SK-N-SH treated with all-trans-retinoic acid at 6 μM for 48 hours (cell line): Measurements from ENCODE around the gene ANAPC13.

ENCODE experiments used
- CREB5 ChIP-seq: fragments of 250-450 bp; sonication (Bioruptor Pico); IDR thresholded peaks from 2 replicates; pipeline ENCODE4 v1.5.1; 2020; ENCODE audit warnings: low read depth, mild to moderate bottlenecking, moderate library complexity
- CSRNP3 ChIP-seq: fragments of 250-450 bp; sonication (Bioruptor Pico); IDR thresholded peaks from 2 replicates; pipeline ENCODE4 v1.5.1; 2021; ENCODE audit warnings: mild to moderate bottlenecking, moderate library complexity
- ESRRG ChIP-seq: fragments of 250-450 bp; sonication (Bioruptor Pico); IDR thresholded peaks from 2 replicates; pipeline ENCODE4 v1.6.1; 2021; ENCODE audit warnings: mild to moderate bottlenecking
- GLIS3 ChIP-seq: fragments of 250-450 bp; sonication (Bioruptor Pico); IDR thresholded peaks from 2 replicates; pipeline ENCODE4 v1.5.0; 2020; ENCODE audit warnings: mild to moderate bottlenecking, moderate library complexity
- PPARA ChIP-seq: fragments of 250-450 bp; sonication (Bioruptor Pico); IDR thresholded peaks from 2 replicates; pipeline ENCODE4 v1.5.0; 2020; ENCODE audit warnings: mild to moderate bottlenecking, borderline replicate concordance
- RARB ChIP-seq: fragments of 250-450 bp; sonication (Bioruptor Pico); IDR thresholded peaks from 2 replicates; pipeline ENCODE4 v1.8.0; 2021; ENCODE audit warnings: mild to moderate bottlenecking, moderate library complexity
- SNAI2 ChIP-seq: fragments of 250-450 bp; sonication (Bioruptor Pico); IDR thresholded peaks from 2 replicates; pipeline ENCODE4 v1.5.0; 2020; ENCODE audit warnings: mild to moderate bottlenecking, moderate library complexity
- TCF4 ChIP-seq: fragments of 250-450 bp; sonication (Bioruptor Pico); IDR thresholded peaks from 2 replicates; pipeline ENCODE4 v1.8.0; 2021; ENCODE audit warnings: mild to moderate bottlenecking, moderate library complexity, borderline replicate concordance
- TSHZ2 ChIP-seq: fragments of 250-450 bp; sonication (Bioruptor Pico); IDR thresholded peaks from 2 replicates; pipeline ENCODE4 v1.5.0; 2020; ENCODE audit warnings: mild to moderate bottlenecking, moderate library complexity
- ZFP3 ChIP-seq: fragments of 250-450 bp; sonication (Bioruptor Pico); IDR thresholded peaks from 2 replicates; pipeline ENCODE4 v1.5.0; 2020; ENCODE audit warnings: mild to moderate bottlenecking, moderate library complexity
- ZFP30 ChIP-seq: fragments of 450-650 bp; formaldehyde crosslinking; IDR thresholded peaks from 2 replicates; pipeline ENCODE4 v1.5.0; 2022; ENCODE audit warnings: mild to moderate bottlenecking, moderate library complexity
- ZNF8 ChIP-seq: fragments of 450-650 bp; formaldehyde crosslinking; IDR thresholded peaks from 2 replicates; pipeline ENCODE4 v1.5.0; 2020; ENCODE audit warnings: mild to moderate bottlenecking, moderate library complexity
- TF ChIP-seq, protein P1 (sequence below): fragments of 250-450 bp; sonication (Bioruptor Pico); IDR thresholded peaks from 2 replicates; pipeline ENCODE4 v1.8.0; 2020; ENCODE audit warnings: mild to moderate bottlenecking, moderate library complexity, borderline replicate concordance
- TF ChIP-seq, protein P2 (sequence below): fragments of 250-450 bp; sonication (Bioruptor Pico); IDR thresholded peaks from 2 replicates; pipeline ENCODE4 v1.8.0; 2021; ENCODE audit warnings: low read depth, mild to moderate bottlenecking, moderate library complexity, borderline replicate concordance

DNA sequence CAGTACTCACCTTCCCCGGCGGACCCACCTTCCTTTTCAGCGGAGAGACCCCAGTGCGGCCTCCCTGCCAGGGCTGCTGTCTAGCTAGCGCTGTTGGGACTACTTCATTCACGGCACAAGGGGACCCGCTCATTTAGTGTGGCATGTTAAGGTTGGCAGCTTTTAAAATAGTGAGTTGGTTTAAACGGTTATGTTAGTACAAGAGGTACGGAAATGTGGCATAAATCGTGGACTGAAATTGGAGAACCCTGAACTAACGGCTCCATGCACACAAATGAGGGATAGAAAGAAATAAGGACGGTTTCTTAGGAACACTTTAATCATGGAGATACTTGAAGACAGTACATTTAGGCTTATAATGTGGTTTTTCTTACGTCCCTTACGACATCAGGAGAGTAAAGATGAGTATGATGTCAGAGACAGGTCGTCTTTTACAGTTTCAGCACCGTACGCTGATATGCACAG, 824 bp upstream of the ANAPC13 start:
- TF ChIP-seq GLIS3 (CRISPR knock-in tag) (no peak), SNAI2 (no peak), TCF4 (no peak), CREB5 (no peak), CSRNP3 (no peak), ESRRG (CRISPR knock-in tag) (no peak), TSHZ2 (CRISPR knock-in tag) (no peak), PPARA (CRISPR knock-in tag) (no peak), ZNF8 (CRISPR knock-in tag) (no peak), ZFP3 (CRISPR knock-in tag) (no peak), RARB (CRISPR knock-in tag) (no peak), ZFP30 (CRISPR knock-in tag) (no peak)
- TF ChIP-seq, protein P1, sequence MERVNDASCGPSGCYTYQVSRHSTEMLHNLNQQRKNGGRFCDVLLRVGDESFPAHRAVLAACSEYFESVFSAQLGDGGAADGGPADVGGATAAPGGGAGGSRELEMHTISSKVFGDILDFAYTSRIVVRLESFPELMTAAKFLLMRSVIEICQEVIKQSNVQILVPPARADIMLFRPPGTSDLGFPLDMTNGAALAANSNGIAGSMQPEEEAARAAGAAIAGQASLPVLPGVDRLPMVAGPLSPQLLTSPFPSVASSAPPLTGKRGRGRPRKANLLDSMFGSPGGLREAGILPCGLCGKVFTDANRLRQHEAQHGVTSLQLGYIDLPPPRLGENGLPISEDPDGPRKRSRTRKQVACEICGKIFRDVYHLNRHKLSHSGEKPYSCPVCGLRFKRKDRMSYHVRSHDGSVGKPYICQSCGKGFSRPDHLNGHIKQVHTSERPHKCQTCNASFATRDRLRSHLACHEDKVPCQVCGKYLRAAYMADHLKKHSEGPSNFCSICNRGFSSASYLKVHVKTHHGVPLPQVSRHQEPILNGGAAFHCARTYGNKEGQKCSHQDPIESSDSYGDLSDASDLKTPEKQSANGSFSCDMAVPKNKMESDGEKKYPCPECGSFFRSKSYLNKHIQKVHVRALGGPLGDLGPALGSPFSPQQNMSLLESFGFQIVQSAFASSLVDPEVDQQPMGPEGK (CRISPR knock-in tag): no peak
- TF ChIP-seq, protein P2, sequence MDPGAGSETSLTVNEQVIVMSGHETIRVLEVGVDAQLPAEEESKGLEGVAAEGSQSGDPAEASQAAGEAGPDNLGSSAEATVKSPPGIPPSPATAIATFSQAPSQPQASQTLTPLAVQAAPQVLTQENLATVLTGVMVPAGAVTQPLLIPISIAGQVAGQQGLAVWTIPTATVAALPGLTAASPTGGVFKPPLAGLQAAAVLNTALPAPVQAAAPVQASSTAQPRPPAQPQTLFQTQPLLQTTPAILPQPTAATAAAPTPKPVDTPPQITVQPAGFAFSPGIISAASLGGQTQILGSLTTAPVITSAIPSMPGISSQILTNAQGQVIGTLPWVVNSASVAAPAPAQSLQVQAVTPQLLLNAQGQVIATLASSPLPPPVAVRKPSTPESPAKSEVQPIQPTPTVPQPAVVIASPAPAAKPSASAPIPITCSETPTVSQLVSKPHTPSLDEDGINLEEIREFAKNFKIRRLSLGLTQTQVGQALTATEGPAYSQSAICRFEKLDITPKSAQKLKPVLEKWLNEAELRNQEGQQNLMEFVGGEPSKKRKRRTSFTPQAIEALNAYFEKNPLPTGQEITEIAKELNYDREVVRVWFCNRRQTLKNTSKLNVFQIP (CRISPR knock-in tag): no peak
